ENCODE data around the gene KIF16B.

The KIF16B gene

GRCh38 chr20:16366529-16366928, 206.7 kb downstream of the KIF16B start:
- no peak for DNase-seq
- H2BK15ac ChIP-seq (ENCODE audit: low read depth, poor library complexity, severe bottlenecking) = no peak overlapping the region
- no peak overlapping the region for H3K4me3 ChIP-seq (ENCODE audit: insufficient read depth in 1 of 2, low read depth in 1 of 2, low read length in 2 of 2)
- no peak overlapping the region for H3K4ac ChIP-seq (ENCODE audit: low read depth in 1 of 2, low read length in 2 of 2)
- peaks cover 8% of the 10 kb centered on the region for H3K4me1 ChIP-seq (ENCODE audit: control insufficient read depth, insufficient read depth, low read depth, low read length)
- H2BK5ac ChIP-seq (ENCODE audit: low read depth, low read length, poor library complexity, severe bottlenecking) = no peak overlapping the region
- no peak overlapping the region for H3K14ac ChIP-seq (ENCODE audit: low read length in 2 of 2)
- no peak overlapping the region for H3K4me2 ChIP-seq (ENCODE audit: low read length, poor library complexity, severe bottlenecking)
- H3K23ac ChIP-seq (ENCODE audit: low read length in 2 of 2) = no peak overlapping the region
- 86% methylated on average over 3 of the region's 5 CpGs for WGBS
- no peak overlapping the region for H2AFZ ChIP-seq (ENCODE audit: low read depth, low read length)
- no peak overlapping the region for H3K27ac ChIP-seq (ENCODE audit: low read length, poor library complexity, severe bottlenecking)
- H3K9me3 ChIP-seq (ENCODE audit: control insufficient read depth, low read length) = no peaks in the 10 kb centered on the region
- no peak overlapping the region for H4K8ac ChIP-seq (ENCODE audit: low read length)
- H2BK120ac ChIP-seq (ENCODE audit: low read depth, low read length) = no peak overlapping the region
- no peak overlapping the region for H4K91ac ChIP-seq (ENCODE audit: low read length)
- H3K18ac ChIP-seq (ENCODE audit: low read depth in 1 of 2, low read length in 2 of 2) = no peak overlapping the region
- H3K79me1 ChIP-seq (replicated peaks; ENCODE audit: low read length, poor library complexity, severe bottlenecking) = no peaks in the 10 kb centered on the region
- no peak overlapping the region for H2AK5ac ChIP-seq (ENCODE audit: low read length, severe bottlenecking)
- no peak overlapping the region for H2BK12ac ChIP-seq (ENCODE audit: low read length in 2 of 2)
- H3K27me3 ChIP-seq (ENCODE audit: control insufficient read depth in 1 of 2, insufficient read depth in 1 of 2, low read length in 2 of 2) = no peaks in the 10 kb centered on the region
- H3K9ac ChIP-seq (ENCODE audit: low read length) = no peak overlapping the region
- peaks cover 0 to 41% of the 10 kb centered on the region in 2 experiments for H3K36me3 ChIP-seq (ENCODE audit: control insufficient read depth in 1 of 2, insufficient read depth in 2 of 2, low read depth in 1 of 2, low read length in 2 of 2)

DNA sequence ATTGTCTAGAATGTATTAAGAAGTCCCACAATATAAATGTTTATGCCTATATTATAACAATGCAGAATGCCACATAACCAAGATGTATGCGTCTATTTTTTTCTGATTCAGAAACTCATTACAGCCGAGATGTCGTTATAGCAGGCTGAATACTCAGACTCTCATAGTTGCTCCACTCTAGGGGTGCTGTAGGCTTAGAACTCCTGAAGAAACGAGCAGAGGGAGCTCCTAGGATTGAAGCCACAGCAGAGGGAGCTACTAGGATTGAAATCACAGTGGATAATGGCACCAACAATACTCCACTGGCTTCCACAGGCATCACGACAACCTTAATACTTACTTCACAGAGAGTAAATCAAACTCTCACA, 208.9 kb downstream of the KIF16B start:
- Histone ChIP-seq H3K4me1 (ENCODE audit: control insufficient read depth, insufficient read depth, low read depth, low read length) (peaks cover 8% of the 10 kb centered on the region), H3K18ac (ENCODE audit: low read depth in 1 of 2, low read length in 2 of 2) (no peak overlapping the region), H2BK120ac (ENCODE audit: low read depth, low read length) (no peak overlapping the region), H3K4me3 (ENCODE audit: insufficient read depth in 1 of 2, low read depth in 1 of 2, low read length in 2 of 2) (no peak overlapping the region), H3K27me3 (ENCODE audit: control insufficient read depth in 1 of 2, insufficient read depth in 1 of 2, low read length in 2 of 2) (no peaks in the 10 kb centered on the region), H3K14ac (ENCODE audit: low read length in 2 of 2) (no peak overlapping the region), H3K4ac (ENCODE audit: low read depth in 1 of 2, low read length in 2 of 2) (no peak overlapping the region), H2BK5ac (ENCODE audit: low read depth, low read length, poor library complexity, severe bottlenecking) (no peak overlapping the region), H3K9me3 (ENCODE audit: control insufficient read depth, low read length) (no peaks in the 10 kb centered on the region), H2AFZ (ENCODE audit: low read depth, low read length) (no peak overlapping the region), H3K9ac (ENCODE audit: low read length) (no peak overlapping the region), H2BK12ac (ENCODE audit: low read length in 2 of 2) (no peak overlapping the region), H3K79me1 (replicated peaks; ENCODE audit: low read length, poor library complexity, severe bottlenecking) (no peaks in the 10 kb centered on the region), H4K91ac (ENCODE audit: low read length) (no peak overlapping the region), H2BK15ac (ENCODE audit: low read depth, poor library complexity, severe bottlenecking) (no peak overlapping the region), H4K8ac (ENCODE audit: low read length) (no peak overlapping the region), H3K23ac (ENCODE audit: low read length in 2 of 2) (no peak overlapping the region), H3K36me3 (ENCODE audit: control insufficient read depth in 1 of 2, insufficient read depth in 2 of 2, low read depth in 1 of 2, low read length in 2 of 2) (peaks cover 0 to 31% of the 10 kb centered on the region in 2 experiments), H2AK5ac (ENCODE audit: low read length, severe bottlenecking) (no peak overlapping the region), H3K4me2 (ENCODE audit: low read length, poor library complexity, severe bottlenecking) (no peak overlapping the region), H3K27ac (ENCODE audit: low read length, poor library complexity, severe bottlenecking) (no peak overlapping the region)
- 96% methylated on average over 4 of the region's 5 CpGs for WGBS
- no peak for DNase-seq

DNA sequence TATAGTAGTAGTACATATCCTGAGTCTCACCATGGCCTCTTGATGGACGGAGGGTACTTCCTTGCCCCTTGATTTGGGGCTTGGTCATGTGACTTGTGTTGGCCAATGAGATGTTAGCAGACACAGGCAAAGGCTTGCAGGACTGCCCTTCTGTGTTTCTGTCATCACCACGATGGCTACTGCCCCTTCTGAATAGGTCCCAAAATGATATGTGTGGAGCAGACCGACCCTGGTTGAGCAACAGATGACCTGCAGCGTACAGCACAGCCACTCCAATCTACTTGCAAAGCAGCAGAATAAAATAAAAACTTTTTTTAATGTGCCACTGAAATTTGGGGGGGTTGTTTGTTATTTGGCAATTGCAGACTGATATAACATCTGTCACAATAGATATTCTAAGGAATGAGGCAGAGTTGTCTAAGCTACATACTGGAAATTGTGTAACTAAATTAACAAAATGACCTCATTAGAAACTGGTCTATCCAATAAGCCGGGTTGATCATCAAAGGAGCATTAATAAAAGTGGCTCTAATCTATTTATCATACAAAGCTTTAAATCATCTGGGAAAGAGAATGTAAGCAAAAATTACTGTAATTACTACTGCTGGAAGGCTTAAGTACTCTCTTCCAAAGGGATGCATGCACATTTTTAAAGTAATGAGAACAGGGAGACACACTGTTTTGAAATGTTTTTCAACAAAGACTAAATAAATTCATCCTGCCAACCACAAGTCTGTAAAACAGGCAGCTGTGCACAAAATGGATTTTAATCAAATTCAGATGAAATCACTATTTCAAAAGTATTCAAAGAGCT, 209.5 kb downstream of the KIF16B start:
- 97% methylated on average over 3 of the region's 5 CpGs for WGBS
- no peak overlapping the region for H2BK12ac ChIP-seq (ENCODE audit: low read length in 2 of 2)
- H2BK15ac ChIP-seq (ENCODE audit: low read depth, poor library complexity, severe bottlenecking) = no peak overlapping the region

DNA sequence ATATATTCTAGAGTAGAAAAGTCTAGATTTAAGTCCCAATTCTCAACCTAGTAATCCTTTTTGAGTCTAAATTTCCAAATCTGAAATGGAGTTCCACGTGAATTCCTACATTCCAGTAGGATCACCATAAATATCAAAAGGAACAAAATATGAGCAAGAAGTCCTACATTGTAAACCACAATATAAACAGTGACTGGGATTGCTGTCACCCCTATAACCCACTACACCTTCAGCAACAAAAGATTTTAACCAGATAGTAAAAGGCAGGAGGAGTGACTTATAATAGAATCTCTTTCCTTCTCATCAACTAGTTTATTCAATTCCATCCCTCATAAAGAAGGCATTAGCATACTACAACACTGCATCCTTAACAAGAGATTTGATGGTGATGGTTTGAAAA, 210.6 kb downstream of the KIF16B start:
- Histone ChIP-seq H3K9me3 (ENCODE audit: control insufficient read depth, low read length) (no peaks in the 10 kb centered on the region), H3K79me1 (replicated peaks; ENCODE audit: low read length, poor library complexity, severe bottlenecking) (no peaks in the 10 kb centered on the region), H2AFZ (ENCODE audit: low read depth, low read length) (no peak overlapping the region), H3K4ac (ENCODE audit: low read depth in 1 of 2, low read length in 2 of 2) (no peak overlapping the region), H3K4me3 (ENCODE audit: insufficient read depth in 1 of 2, low read depth in 1 of 2, low read length in 2 of 2) (no peak overlapping the region), H3K36me3 (ENCODE audit: control insufficient read depth in 1 of 2, insufficient read depth in 2 of 2, low read depth in 1 of 2, low read length in 2 of 2) (peaks cover 0 to 15% of the 10 kb centered on the region in 2 experiments), H3K9ac (ENCODE audit: low read length) (no peak overlapping the region), H2BK5ac (ENCODE audit: low read depth, low read length, poor library complexity, severe bottlenecking) (no peak overlapping the region), H4K8ac (ENCODE audit: low read length) (no peak overlapping the region), H2BK120ac (ENCODE audit: low read depth, low read length) (no peak overlapping the region), H3K27me3 (ENCODE audit: control insufficient read depth in 1 of 2, insufficient read depth in 1 of 2, low read length in 2 of 2) (no peaks in the 10 kb centered on the region), H3K23ac (ENCODE audit: low read length in 2 of 2) (no peak overlapping the region), H3K27ac (ENCODE audit: low read length, poor library complexity, severe bottlenecking) (no peak overlapping the region), H3K4me2 (ENCODE audit: low read length, poor library complexity, severe bottlenecking) (no peak overlapping the region), H2BK15ac (ENCODE audit: low read depth, poor library complexity, severe bottlenecking) (no peak overlapping the region), H3K18ac (ENCODE audit: low read depth in 1 of 2, low read length in 2 of 2) (no peak overlapping the region), H2AK5ac (ENCODE audit: low read length, severe bottlenecking) (no peak overlapping the region), H3K14ac (ENCODE audit: low read length in 2 of 2) (no peak overlapping the region), H4K91ac (ENCODE audit: low read length) (no peak overlapping the region), H3K4me1 (ENCODE audit: control insufficient read depth, insufficient read depth, low read depth, low read length) (no peaks in the 10 kb centered on the region), H2BK12ac (ENCODE audit: low read length in 2 of 2) (no peak overlapping the region)
- no peak for DNase-seq
- 63% methylated on average over 1 of the region's 1 CpG for WGBS

More for the DNA sequence above, 209.5 kb downstream of the KIF16B start:
- no peak overlapping the region for H3K4ac ChIP-seq (ENCODE audit: low read depth in 1 of 2, low read length in 2 of 2)
- no peak overlapping the region for H4K8ac ChIP-seq (ENCODE audit: low read length)
- no peak overlapping the region for H3K27ac ChIP-seq (ENCODE audit: low read length, poor library complexity, severe bottlenecking)
- H3K14ac ChIP-seq (ENCODE audit: low read length in 2 of 2) = no peak overlapping the region
- no peak overlapping the region for H4K91ac ChIP-seq (ENCODE audit: low read length)
- H2AK5ac ChIP-seq (ENCODE audit: low read length, severe bottlenecking) = no peak overlapping the region
- no peaks in the 10 kb centered on the region for H3K9me3 ChIP-seq (ENCODE audit: control insufficient read depth, low read length)
- no peak overlapping the region for H2BK5ac ChIP-seq (ENCODE audit: low read depth, low read length, poor library complexity, severe bottlenecking)
- peaks cover 0 to 26% of the 10 kb centered on the region in 2 experiments for H3K36me3 ChIP-seq (ENCODE audit: control insufficient read depth in 1 of 2, insufficient read depth in 2 of 2, low read depth in 1 of 2, low read length in 2 of 2)
- H3K4me3 ChIP-seq (ENCODE audit: insufficient read depth in 1 of 2, low read depth in 1 of 2, low read length in 2 of 2) = no peak overlapping the region
- H2AFZ ChIP-seq (ENCODE audit: low read depth, low read length) = no peak overlapping the region
- H3K79me1 ChIP-seq (replicated peaks; ENCODE audit: low read length, poor library complexity, severe bottlenecking) = no peaks in the 10 kb centered on the region
- no peak overlapping the region for H2BK120ac ChIP-seq (ENCODE audit: low read depth, low read length)
- no peak overlapping the region for H3K23ac ChIP-seq (ENCODE audit: low read length in 2 of 2)
- no peak overlapping the region for H3K18ac ChIP-seq (ENCODE audit: low read depth in 1 of 2, low read length in 2 of 2)
- DNase-seq = no peak
- no peak overlapping the region for H3K4me2 ChIP-seq (ENCODE audit: low read length, poor library complexity, severe bottlenecking)
- no peak overlapping the region for H3K9ac ChIP-seq (ENCODE audit: low read length)
- H3K4me1 ChIP-seq (ENCODE audit: control insufficient read depth, insufficient read depth, low read depth, low read length) = peaks cover 5% of the 10 kb centered on the region
- no peaks in the 10 kb centered on the region for H3K27me3 ChIP-seq (ENCODE audit: control insufficient read depth in 1 of 2, insufficient read depth in 1 of 2, low read length in 2 of 2)

Data from mesenchymal stem cell (in vitro differentiated cells and primary cell).